ENCODE measurements around the gene PHF13. TPM values are rescaled to one million over a fixed set of nuclear protein-coding genes. Genes with fewer than 3 reads are reported as not detected.

PHF13 gene
- total RNA-seq, 1 experiment from 2014 or later, result 37.8 TPM

DNA sequence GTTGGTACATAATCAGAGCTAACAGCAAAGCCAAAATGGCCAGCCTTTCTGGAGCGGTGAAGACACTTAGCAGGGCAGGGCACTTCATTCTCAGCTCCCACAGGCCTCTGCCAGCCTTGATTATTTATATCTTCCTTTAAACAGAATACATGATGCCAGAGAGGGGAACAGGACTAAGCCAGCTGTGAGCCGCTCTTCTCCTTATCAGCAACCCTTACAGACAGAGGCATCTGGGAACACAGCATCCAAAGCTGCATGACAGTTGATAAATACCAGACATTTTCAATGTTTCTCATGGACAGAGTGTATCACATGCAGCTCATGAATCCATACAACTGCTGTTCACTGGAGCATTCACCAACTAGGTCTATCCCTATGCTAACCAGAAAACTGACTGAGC is 59.0 kb downstream of the PHF13 start:
- no peaks in the 10 kb centered on the region for H3K27me3 ChIP-seq (replicated peaks; ENCODE audit: insufficient read depth, low read depth, low read length, poor library complexity)
- POLR2A ChIA-PET (ENCODE audit: low non-redundant PET), result no interaction called here
- H3K9me3 ChIP-seq (ENCODE audit: low read depth, low read length, poor library complexity, severe bottlenecking), result no peaks in the 10 kb centered on the region
- CTCF ChIA-PET, result no interaction called here
- no peak for DNase-seq (ENCODE audit: low spot score)
- H3K4me1 ChIP-seq (ENCODE audit: insufficient read depth, low read length, poor library complexity, severe bottlenecking), result no peaks in the 10 kb centered on the region
- no peak overlapping the region for H3K27ac ChIP-seq (ENCODE audit: low read depth, low read length, poor library complexity, severe bottlenecking)
- H3K4me3 ChIP-seq (ENCODE audit: low read depth, low read length, poor library complexity, severe bottlenecking), result no peak overlapping the region
- H3K36me3 ChIP-seq (ENCODE audit: insufficient read depth, low read length, poor library complexity, severe bottlenecking), result peaks cover 13% of the 10 kb centered on the region
- no TSS peak for BruUV-seq (replicated peaks)
- intact Hi-C loops (cut with micrococcal nuclease; ENCODE audit: unreplicated experiment), result no loop called here
- TF ChIP-seq EZH2 (IDR thresholded peaks at IDR 0.05; ENCODE audit: borderline replicate concordance, low read depth, low read length, poor library complexity, severe bottlenecking), result no peak
- TF ChIP-seq, protein P1, sequence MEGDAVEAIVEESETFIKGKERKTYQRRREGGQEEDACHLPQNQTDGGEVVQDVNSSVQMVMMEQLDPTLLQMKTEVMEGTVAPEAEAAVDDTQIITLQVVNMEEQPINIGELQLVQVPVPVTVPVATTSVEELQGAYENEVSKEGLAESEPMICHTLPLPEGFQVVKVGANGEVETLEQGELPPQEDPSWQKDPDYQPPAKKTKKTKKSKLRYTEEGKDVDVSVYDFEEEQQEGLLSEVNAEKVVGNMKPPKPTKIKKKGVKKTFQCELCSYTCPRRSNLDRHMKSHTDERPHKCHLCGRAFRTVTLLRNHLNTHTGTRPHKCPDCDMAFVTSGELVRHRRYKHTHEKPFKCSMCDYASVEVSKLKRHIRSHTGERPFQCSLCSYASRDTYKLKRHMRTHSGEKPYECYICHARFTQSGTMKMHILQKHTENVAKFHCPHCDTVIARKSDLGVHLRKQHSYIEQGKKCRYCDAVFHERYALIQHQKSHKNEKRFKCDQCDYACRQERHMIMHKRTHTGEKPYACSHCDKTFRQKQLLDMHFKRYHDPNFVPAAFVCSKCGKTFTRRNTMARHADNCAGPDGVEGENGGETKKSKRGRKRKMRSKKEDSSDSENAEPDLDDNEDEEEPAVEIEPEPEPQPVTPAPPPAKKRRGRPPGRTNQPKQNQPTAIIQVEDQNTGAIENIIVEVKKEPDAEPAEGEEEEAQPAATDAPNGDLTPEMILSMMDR (conservative IDR thresholded peaks at IDR 0.05; ENCODE audit: low read depth, low read length), result no peak

Other genes starting within 250 kb of the PHF13 start
- gene ACOT7, start 220.0 kb upstream of the PHF13 start, total RNA-seq (2021), result 129 and 132 TPM in 2 replicates
- not detected in 2 replicates for gene HES2, start 193.8 kb upstream of the PHF13 start, total RNA-seq (2021)
- gene ESPN, start 189.0 kb upstream of the PHF13 start, total RNA-seq (2021), result not detected in 2 replicates
- gene TNFRSF25, start 147.6 kb upstream of the PHF13 start, total RNA-seq (2021), result 0.97 and 1.5 TPM in 2 replicates
- gene PLEKHG5, start 122.1 kb upstream of the PHF13 start, total RNA-seq (2021), result 0.86 and 2.3 TPM in 2 replicates
- 48.5 and 55.6 TPM in 2 replicates for gene NOL9, start 59.2 kb upstream of the PHF13 start, total RNA-seq (2021)
- gene TAS1R1, start 58.4 kb upstream of the PHF13 start, total RNA-seq (2021), result not detected in 2 replicates
- gene ZBTB48, start 33.7 kb upstream of the PHF13 start, total RNA-seq (2021), result 29.9 and 35.3 TPM in 2 replicates
- gene KLHL21, start 10.9 kb upstream of the PHF13 start, total RNA-seq (2021), result 29.4 and 38.0 TPM in 2 replicates
- gene THAP3, start 11.1 kb downstream of the PHF13 start, total RNA-seq (2021), result 23.6 and 27.9 TPM in 2 replicates
- 94.2 and 106 TPM in 2 replicates for gene DNAJC11, start 88.1 kb downstream of the PHF13 start, total RNA-seq (2021)
- 85.2 and 92.2 TPM in 2 replicates for gene CAMTA1, start 171.7 kb downstream of the PHF13 start, total RNA-seq (2021)

All from A673 (cell line).